GM12878 (cell line): ENCODE results near the gene SARDH. TPM values are rescaled to one million over a fixed set of nuclear protein-coding genes. Genes with fewer than 3 reads are reported as not detected.

ENCODE experiments used
- ATAC-seq: fragments of 200-7000 bp; cut with Tn5 transposase; 3 replicates; pipeline ENCODE4 v1.9.1; 2020; ENCODE audit warnings: mild to moderate bottlenecking, moderate library complexity
- BruUV-seq: library from RNA; stranded (reverse); fragments of 400-500 nt; replicated peaks from 2 replicates; lab custom pipeline; 2021; lab: Mats Ljungman, UMichigan
- CTCF ChIA-PET: fragments of 300-600 bp; sonication (Branson Sonifier 250); formaldehyde crosslinking; extraction: SDS; loops from one replicate; lab custom pipeline; 2021; ENCODE audit warnings: inconsistent platforms; lab: Yijun Ruan, JAX
- POLR2A ChIA-PET: fragments of 350-600 bp; formaldehyde crosslinking; extraction: SDS; loops from one replicate; lab custom pipeline; 2021; ENCODE audit warnings: inconsistent platforms; lab: Charles Lee
- RAD21 ChIA-PET: fragments of 300-600 bp; sonication (Branson Sonifier 250); formaldehyde crosslinking; loops from one replicate; lab custom pipeline; 2023; ENCODE audit warnings: antibody characterized with exemption; ENCODE audit not compliant: unreplicated experiment; lab: Charles Lee
- SMC1A ChIA-PET: fragments of 300-600 bp; sonication (Branson Sonifier 250); formaldehyde crosslinking; loops from one replicate; lab custom pipeline; 2023; ENCODE audit not compliant: unreplicated experiment, uncharacterized antibody; lab: Charles Lee
- DNase-seq: peaks from one replicate; pipeline ENCODE4 v3.0.0-alpha.2; 2011; ENCODE audit warnings: low read depth, low spot score
- FAIRE-seq: peaks from 3 replicates; lab custom pipeline; 2011; peaks lifted over from hg19 to GRCh38; lab: Jason Lieb, UNC
- H2AFZ ChIP-seq: 2 replicates; pipeline ENCODE4 v1.6.0; 2011; ENCODE audit warnings: low read depth, low read length, control low read depth; ENCODE audit not compliant: control insufficient read depth
- H3K27ac ChIP-seq: 2 replicates; pipeline ENCODE4 v1.5.1; 2011; ENCODE audit warnings: control low read depth; ENCODE audit not compliant: control insufficient read depth, insufficient read depth
- H3K27me3 ChIP-seq, 2 experiments: replicated peaks in 1 of 2; 2 replicates each; pipeline versions ENCODE4 v1.6.0 to v1.6.1; 2011; ENCODE audit warnings: low read length in 1 of 2; ENCODE audit not compliant: control insufficient read depth in 2 of 2, insufficient read depth in 2 of 2
- H3K36me3 ChIP-seq, 2 experiments: 2 replicates each; pipeline ENCODE4 v1.5.1; 2011; ENCODE audit warnings: low read length in 1 of 2; ENCODE audit not compliant: control insufficient read depth in 2 of 2, insufficient read depth in 2 of 2
- H3K4me1 ChIP-seq: 2 replicates; pipeline ENCODE4 v1.6.1; 2011; ENCODE audit warnings: mild to moderate bottlenecking, low read length, moderate library complexity, mixed read lengths; ENCODE audit not compliant: control insufficient read depth, insufficient read depth
- H3K4me2 ChIP-seq: 2 replicates; pipeline ENCODE4 v1.6.0; 2011; ENCODE audit warnings: control low read depth; ENCODE audit not compliant: control insufficient read depth, insufficient read depth
- H3K4me3 ChIP-seq: fragments of 200-600 bp; sonication (generic); 2 replicates; pipeline ENCODE4 v1.5.1; 2016
- H3K79me2 ChIP-seq: 2 replicates; pipeline ENCODE4 v1.6.0; 2011; ENCODE audit warnings: low read length; ENCODE audit not compliant: control insufficient read depth, insufficient read depth
- H3K9ac ChIP-seq: 2 replicates; pipeline ENCODE4 v1.8.0; 2011; ENCODE audit warnings: low read length, control low read depth, mixed read lengths; ENCODE audit not compliant: control insufficient read depth, insufficient read depth
- H3K9me3 ChIP-seq: replicated peaks from 3 replicates; pipeline ENCODE4 v1.5.1; 2011; ENCODE audit warnings: mild to moderate bottlenecking, low read length; ENCODE audit not compliant: control insufficient read depth, insufficient read depth
- H4K20me1 ChIP-seq: 2 replicates; pipeline ENCODE4 v1.6.0; 2011; ENCODE audit not compliant: control insufficient read depth, insufficient read depth
- EGR1 ChIP-seq, 2 experiments: IDR thresholded peaks; 1 replicate in 1 of 2; 2 replicates in 1 of 2; pipeline ENCODE4 v1.6.1; 2011 to 2012; ENCODE audit warnings: low read depth in 2 of 2, low read length in 2 of 2, borderline replicate concordance in 1 of 2, mild to moderate bottlenecking in 1 of 2, moderate library complexity in 1 of 2
- HDAC6 ChIP-seq: fragments of 200-600 bp; sonication (generic); IDR thresholded peaks from one replicate; pipeline ENCODE4 v1.8.0; 2017; ENCODE audit warnings: antibody characterized with exemption; ENCODE audit not compliant: unreplicated experiment
- HSF1 ChIP-seq: fragments of 150-350 bp; IDR thresholded peaks from 2 replicates; pipeline ENCODE4 v1.6.1; 2014; ENCODE audit warnings: mild to moderate bottlenecking, low read depth, low read length
- RELA ChIP-seq: fragments of 450-650 bp; IDR thresholded peaks from 2 replicates; pipeline ENCODE4 v1.8.0; 2014; ENCODE audit warnings: borderline replicate concordance; ENCODE audit not compliant: partially characterized antibody
- RELB ChIP-seq: fragments of 450-650 bp; IDR thresholded peaks from 2 replicates; pipeline ENCODE4 v1.6.1; 2017; ENCODE audit warnings: low read depth, mild to moderate bottlenecking, moderate library complexity
- YBX1 ChIP-seq: fragments of 450-650 bp; IDR thresholded peaks from 2 replicates; pipeline ENCODE4 v1.6.1; 2016; ENCODE audit warnings: antibody characterized with exemption
- ZZZ3 ChIP-seq: IDR thresholded peaks from 2 replicates; pipeline ENCODE4 v1.6.1; 2011; ENCODE audit warnings: low read depth; ENCODE audit not compliant: control insufficient read depth, insufficient read length
- WGBS: methylation state at CpG from one replicate; pipeline ENCODE4 v1.1.6; 2016; ENCODE audit warnings: low lambda C conversion rate; ENCODE audit not compliant: insufficient replicate concordance, insufficient coverage; ENCODE audit errors: missing lambda C conversion rate; 5-methylcytosine and 5-hydroxymethylcytosine counted together
- in situ Hi-C: fragments of 300-500 bp; cut with MboI; formaldehyde crosslinking; loops from 9 replicates; pipeline ENCODE4 v1.14.3; 2018; ENCODE audit warnings: mixed read lengths
- intact Hi-C: fragments of 100-400 bp; cut with micrococcal nuclease; formaldehyde crosslinking; loops from one replicate; pipeline ENCODE4 v1.14.2; 2022; ENCODE audit not compliant: unreplicated experiment
- polyA plus RNA-seq, 11 experiments: library from polyadenylated mRNA; depleted of rRNA in 4 of 11; unstranded in 6 of 11; stranded (reverse) in 5 of 11; fragments of >200 nt; fragmentation: Nextera tagmentation in 4 of 11; fragmentation: Illumina TruSeq in 1 of 11; extraction: Ambion mirVana in 4 of 11; extraction: Trizol in 1 of 11; gene quantifications; 1 replicate in 1 of 11; 2 replicates in 10 of 11; pipeline versions ENCODE4 v1.2.1 to v1.2.3, GENCODE V29; 2011 to 2016; ENCODE audit warnings: inconsistent platforms in 2 of 11, missing spikeins in 2 of 11, low read depth in 1 of 11
- total RNA-seq, 4 experiments: library from RNA; depleted of rRNA in 3 of 4; stranded (reverse); fragments of >200 nt in 3 of 4; fragmentation: Illumina TruSeq in 1 of 4; extraction: Trizol in 1 of 4; gene quantifications; 2 replicates each; pipeline versions ENCODE4 v1.2.1 to v1.2.3, GENCODE V29; 2013 to 2021
- TF ChIP-seq, protein P1 (sequence below): IDR thresholded peaks from 2 replicates; pipeline ENCODE4 v1.6.1; 2012; ENCODE audit warnings: improper control_type of control experiment, low read depth, low read length; ENCODE audit not compliant: insufficient replicate concordance
- TF ChIP-seq, protein P2 (sequence below): fragments of 450-650 bp; IDR thresholded peaks from 2 replicates; pipeline ENCODE4 v1.6.1; 2018; ENCODE audit warnings: borderline replicate concordance, mild to moderate bottlenecking; ENCODE audit not compliant: partially characterized antibody

SARDH gene
- total and polyA plus RNA-seq, 10 of the 15 experiments (the other 5 are each of a cell fraction or from before 2014, with no cell fraction given), result 0.03 to 0.15 (median 0.10) TPM; not detected in 6

GRCh38 chr9:133616643-133617405 is 121.3 kb downstream of the SARDH start (continued):
- TF ChIP-seq, protein P1, sequence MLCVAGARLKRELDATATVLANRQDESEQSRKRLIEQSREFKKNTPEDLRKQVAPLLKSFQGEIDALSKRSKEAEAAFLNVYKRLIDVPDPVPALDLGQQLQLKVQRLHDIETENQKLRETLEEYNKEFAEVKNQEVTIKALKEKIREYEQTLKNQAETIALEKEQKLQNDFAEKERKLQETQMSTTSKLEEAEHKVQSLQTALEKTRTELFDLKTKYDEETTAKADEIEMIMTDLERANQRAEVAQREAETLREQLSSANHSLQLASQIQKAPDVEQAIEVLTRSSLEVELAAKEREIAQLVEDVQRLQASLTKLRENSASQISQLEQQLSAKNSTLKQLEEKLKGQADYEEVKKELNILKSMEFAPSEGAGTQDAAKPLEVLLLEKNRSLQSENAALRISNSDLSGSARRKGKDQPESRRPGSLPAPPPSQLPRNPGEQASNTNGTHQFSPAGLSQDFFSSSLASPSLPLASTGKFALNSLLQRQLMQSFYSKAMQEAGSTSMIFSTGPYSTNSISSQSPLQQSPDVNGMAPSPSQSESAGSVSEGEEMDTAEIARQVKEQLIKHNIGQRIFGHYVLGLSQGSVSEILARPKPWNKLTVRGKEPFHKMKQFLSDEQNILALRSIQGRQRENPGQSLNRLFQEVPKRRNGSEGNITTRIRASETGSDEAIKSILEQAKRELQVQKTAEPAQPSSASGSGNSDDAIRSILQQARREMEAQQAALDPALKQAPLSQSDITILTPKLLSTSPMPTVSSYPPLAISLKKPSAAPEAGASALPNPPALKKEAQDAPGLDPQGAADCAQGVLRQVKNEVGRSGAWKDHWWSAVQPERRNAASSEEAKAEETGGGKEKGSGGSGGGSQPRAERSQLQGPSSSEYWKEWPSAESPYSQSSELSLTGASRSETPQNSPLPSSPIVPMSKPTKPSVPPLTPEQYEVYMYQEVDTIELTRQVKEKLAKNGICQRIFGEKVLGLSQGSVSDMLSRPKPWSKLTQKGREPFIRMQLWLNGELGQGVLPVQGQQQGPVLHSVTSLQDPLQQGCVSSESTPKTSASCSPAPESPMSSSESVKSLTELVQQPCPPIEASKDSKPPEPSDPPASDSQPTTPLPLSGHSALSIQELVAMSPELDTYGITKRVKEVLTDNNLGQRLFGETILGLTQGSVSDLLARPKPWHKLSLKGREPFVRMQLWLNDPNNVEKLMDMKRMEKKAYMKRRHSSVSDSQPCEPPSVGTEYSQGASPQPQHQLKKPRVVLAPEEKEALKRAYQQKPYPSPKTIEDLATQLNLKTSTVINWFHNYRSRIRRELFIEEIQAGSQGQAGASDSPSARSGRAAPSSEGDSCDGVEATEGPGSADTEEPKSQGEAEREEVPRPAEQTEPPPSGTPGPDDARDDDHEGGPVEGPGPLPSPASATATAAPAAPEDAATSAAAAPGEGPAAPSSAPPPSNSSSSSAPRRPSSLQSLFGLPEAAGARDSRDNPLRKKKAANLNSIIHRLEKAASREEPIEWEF, result no peak

DNA sequence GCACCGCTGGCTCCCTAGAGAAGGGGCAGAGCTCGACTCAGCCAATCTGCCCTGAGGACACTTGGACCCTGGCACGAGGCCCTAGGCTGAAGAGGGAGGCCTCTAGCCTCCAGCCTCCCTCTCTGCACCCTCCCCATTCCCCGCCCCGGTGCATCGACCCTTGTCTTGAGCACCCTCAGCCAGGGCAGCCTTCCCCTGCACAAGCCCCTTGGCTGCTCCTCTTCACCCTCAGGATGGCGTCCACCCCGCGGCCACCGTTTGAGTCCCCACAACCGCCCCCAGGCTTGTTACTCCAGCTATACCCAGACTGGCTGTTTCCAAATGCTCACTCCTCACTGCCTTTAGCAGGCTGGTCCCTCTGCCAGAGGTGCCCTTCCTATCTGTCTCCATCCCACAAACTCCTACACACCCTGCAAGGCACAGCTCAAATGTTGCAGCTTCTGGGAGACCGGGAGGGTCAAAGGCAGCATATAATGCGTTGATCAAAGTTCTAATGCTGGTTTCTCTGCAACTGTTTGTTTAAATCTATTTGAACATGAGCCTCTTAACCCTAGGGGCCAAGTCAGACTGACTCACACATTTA is 122.5 kb downstream of the SARDH start:
- BruUV-seq, result no TSS peak
- Histone ChIP-seq H3K27me3 (peaks cover 0 to 3% of the 10 kb centered on the region in 2 experiments; a peak in 2 of 4 replicates), H3K4me1 (peaks cover 6% of the 10 kb centered on the region; the same call in 1 of the 2 replicates), H4K20me1 (no peaks in the 10 kb centered on the region), H3K4me2 (no peak overlapping the region), H3K4me3 (no peak overlapping the region), H3K36me3 (no peaks in the 10 kb centered on the region), H3K79me2 (no peaks in the 10 kb centered on the region), H2AFZ (no peak overlapping the region), H3K9ac (no peak overlapping the region), H3K27ac (no peak overlapping the region), H3K9me3 (no peaks in the 10 kb centered on the region)
- POLR2A ChIA-PET, result no interaction called here
- WGBS, result 55% methylated on average over 13 of the region's 13 CpGs
- intact Hi-C loops (no loop called here), in situ Hi-C loops (no loop called here)
- RAD21 ChIA-PET, result no interaction called here
- DNase-seq (no peak), FAIRE-seq (no peak), ATAC-seq (no peak)
- CTCF ChIA-PET, result no interaction called here
- SMC1A ChIA-PET, result no interaction called here
- no peak for TF ChIP-seq ZZZ3
- no peak for TF ChIP-seq HSF1
- TF ChIP-seq, protein P2, sequence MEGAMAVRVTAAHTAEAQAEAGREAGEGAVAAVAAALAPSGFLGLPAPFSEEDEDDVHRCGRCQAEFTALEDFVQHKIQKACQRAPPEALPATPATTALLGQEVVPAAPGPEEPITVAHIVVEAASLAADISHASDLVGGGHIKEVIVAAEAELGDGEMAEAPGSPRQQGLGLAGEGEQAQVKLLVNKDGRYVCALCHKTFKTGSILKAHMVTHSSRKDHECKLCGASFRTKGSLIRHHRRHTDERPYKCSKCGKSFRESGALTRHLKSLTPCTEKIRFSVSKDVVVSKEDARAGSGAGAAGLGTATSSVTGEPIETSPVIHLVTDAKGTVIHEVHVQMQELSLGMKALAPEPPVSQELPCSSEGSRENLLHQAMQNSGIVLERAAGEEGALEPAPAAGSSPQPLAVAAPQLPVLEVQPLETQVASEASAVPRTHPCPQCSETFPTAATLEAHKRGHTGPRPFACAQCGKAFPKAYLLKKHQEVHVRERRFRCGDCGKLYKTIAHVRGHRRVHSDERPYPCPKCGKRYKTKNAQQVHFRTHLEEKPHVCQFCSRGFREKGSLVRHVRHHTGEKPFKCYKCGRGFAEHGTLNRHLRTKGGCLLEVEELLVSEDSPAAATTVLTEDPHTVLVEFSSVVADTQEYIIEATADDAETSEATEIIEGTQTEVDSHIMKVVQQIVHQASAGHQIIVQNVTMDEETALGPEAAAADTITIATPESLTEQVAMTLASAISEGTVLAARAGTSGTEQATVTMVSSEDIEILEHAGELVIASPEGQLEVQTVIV, result no peak
- TF ChIP-seq HDAC6, result no peak
- no peak for TF ChIP-seq RELB
- no peak for TF ChIP-seq YBX1
- no peak for TF ChIP-seq EGR1 (IDR thresholded peaks at IDR 0.05; ENCODE audit: borderline replicate concordance in 1 of 2, low read depth in 2 of 2, low read length in 2 of 2)
- TF ChIP-seq RELA, result no peak
